ENCODE data around the gene STX19.

DNA sequence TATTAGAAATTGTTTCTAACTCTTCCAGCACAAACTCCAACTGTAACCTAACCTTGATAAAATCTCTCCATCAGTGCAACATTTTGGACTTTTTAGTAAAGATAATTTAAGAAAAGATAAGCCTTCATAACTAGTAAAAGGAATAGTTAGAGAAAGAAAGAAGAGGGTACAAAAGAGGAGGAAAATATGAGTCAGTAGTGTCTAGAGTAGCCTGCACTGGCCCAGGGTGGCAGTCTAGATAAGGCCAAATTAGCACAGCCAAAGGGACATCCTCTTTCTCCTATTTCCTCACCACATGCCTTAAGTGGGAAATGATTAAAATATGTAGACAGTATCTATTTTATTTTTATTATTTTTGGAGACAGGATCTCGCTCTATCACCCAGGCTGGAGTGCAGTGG is 58.4 kb downstream of the STX19 start:
- TF ChIP-seq, protein P1, sequence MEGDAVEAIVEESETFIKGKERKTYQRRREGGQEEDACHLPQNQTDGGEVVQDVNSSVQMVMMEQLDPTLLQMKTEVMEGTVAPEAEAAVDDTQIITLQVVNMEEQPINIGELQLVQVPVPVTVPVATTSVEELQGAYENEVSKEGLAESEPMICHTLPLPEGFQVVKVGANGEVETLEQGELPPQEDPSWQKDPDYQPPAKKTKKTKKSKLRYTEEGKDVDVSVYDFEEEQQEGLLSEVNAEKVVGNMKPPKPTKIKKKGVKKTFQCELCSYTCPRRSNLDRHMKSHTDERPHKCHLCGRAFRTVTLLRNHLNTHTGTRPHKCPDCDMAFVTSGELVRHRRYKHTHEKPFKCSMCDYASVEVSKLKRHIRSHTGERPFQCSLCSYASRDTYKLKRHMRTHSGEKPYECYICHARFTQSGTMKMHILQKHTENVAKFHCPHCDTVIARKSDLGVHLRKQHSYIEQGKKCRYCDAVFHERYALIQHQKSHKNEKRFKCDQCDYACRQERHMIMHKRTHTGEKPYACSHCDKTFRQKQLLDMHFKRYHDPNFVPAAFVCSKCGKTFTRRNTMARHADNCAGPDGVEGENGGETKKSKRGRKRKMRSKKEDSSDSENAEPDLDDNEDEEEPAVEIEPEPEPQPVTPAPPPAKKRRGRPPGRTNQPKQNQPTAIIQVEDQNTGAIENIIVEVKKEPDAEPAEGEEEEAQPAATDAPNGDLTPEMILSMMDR (IDR thresholded peaks at IDR 0.05; ENCODE audit: poor library complexity): no peak
- TF ChIP-seq EZH2phosphoT487 (IDR thresholded peaks at IDR 0.05; ENCODE audit: low read depth, severe bottlenecking, unreplicated experiment): no peak

All from hepatocyte (in vitro differentiated cells).